AG08395 (cell line): ENCODE measurements around the gene MCUB.
"Not testable (repeated sequence)": the region's sequence is repeated elsewhere in the genome, so short reads cannot be mapped to it uniquely, and the experiment has no call there.

Experiments used
- DNase-seq: peaks from one replicate; pipeline ENCODE4 v3.0.0; 2012; ENCODE audit warnings: mixed read lengths, low spot score

Gene MCUB

GRCh38 chr4:109579997-109580396 lies 20.0 kb downstream of the MCUB start:
- DNase-seq = not testable (repeated sequence)

- no peak for DNase-seq
These were observed 28.1 kb downstream of the MCUB start for GRCh38 chr4:109588176-109588575.

GRCh38 chr4:109589119-109589518 lies 29.1 kb downstream of the MCUB start:
- DNase-seq = no peak

- DNase-seq = no peak
These were observed 29.6 kb downstream of the MCUB start for GRCh38 chr4:109589605-109590004.

GRCh38 chr4:109590905-109591304 lies 30.9 kb downstream of the MCUB start:
- no peak for DNase-seq

GRCh38 chr4:109592367-109592766 lies 32.3 kb downstream of the MCUB start:
- DNase-seq = no peak

- not testable (repeated sequence) for DNase-seq
These were observed 35.1 kb downstream of the MCUB start for GRCh38 chr4:109595123-109595522.

- not testable (repeated sequence) for DNase-seq
These were observed 36.5 kb downstream of the MCUB start for GRCh38 chr4:109596420-109597085.

- no peak for DNase-seq
These were observed 39.1 kb downstream of the MCUB start for GRCh38 chr4:109599046-109599652.

- DNase-seq = no peak
These were observed 40.4 kb downstream of the MCUB start for GRCh38 chr4:109600431-109600830.

GRCh38 chr4:109601336-109601735 lies 41.3 kb downstream of the MCUB start:
- no peak for DNase-seq

GRCh38 chr4:109607976-109608375 lies 47.9 kb downstream of the MCUB start:
- DNase-seq = no peak

GRCh38 chr4:109608879-109609278 lies 48.8 kb downstream of the MCUB start:
- no peak for DNase-seq

GRCh38 chr4:109609431-109609830 lies 49.4 kb downstream of the MCUB start:
- no peak for DNase-seq

GRCh38 chr4:109610489-109610888 lies 50.4 kb downstream of the MCUB start:
- no peak for DNase-seq

- no peak for DNase-seq
These were observed 51.1 kb downstream of the MCUB start for GRCh38 chr4:109611045-109611646.

GRCh38 chr4:109614015-109614414 lies 54.0 kb downstream of the MCUB start:
- DNase-seq = no peak

GRCh38 chr4:109614466-109614865 lies 54.4 kb downstream of the MCUB start:
- no peak for DNase-seq

- no peak for DNase-seq
These were observed 55.7 kb downstream of the MCUB start for GRCh38 chr4:109615742-109616141.

GRCh38 chr4:109616243-109616642 lies 56.2 kb downstream of the MCUB start:
- DNase-seq = no peak

GRCh38 chr4:109622626-109623025 lies 62.6 kb downstream of the MCUB start:
- DNase-seq = no peak

GRCh38 chr4:109624536-109624935 lies 64.5 kb downstream of the MCUB start:
- DNase-seq = no peak

GRCh38 chr4:109627361-109627760 lies 67.3 kb downstream of the MCUB start:
- no peak for DNase-seq

GRCh38 chr4:109629775-109630174 lies 69.7 kb downstream of the MCUB start:
- DNase-seq = no peak
